Measurements from ENCODE around the gene MMP26.
"Not testable (repeated sequence)": the region's sequence is repeated elsewhere in the genome, so short reads cannot be mapped to it uniquely, and the experiment has no call there.

MMP26 gene

GRCh38 chr11:4704054-4704789, at the start of gene MMP26:
Gene MMP26 (plus strand): TSS chr11:4704784.
- no peak for DNase-seq

GRCh38 chr11:4658629-4659445, 45.7 kb upstream of the MMP26 start:
- no peak for DNase-seq

GRCh38 chr11:4662876-4663275, 41.7 kb upstream of the MMP26 start:
- DNase-seq: no peak

- DNase-seq: no peak
These were observed 40.4 kb upstream of the MMP26 start for GRCh38 chr11:4664183-4664582.

- DNase-seq: no peak
These were observed 39.8 kb upstream of the MMP26 start for GRCh38 chr11:4664786-4665185.

GRCh38 chr11:4665424-4665823, 39.2 kb upstream of the MMP26 start:
- DNase-seq: no peak

- no peak for DNase-seq
These were observed 32.8 kb upstream of the MMP26 start for GRCh38 chr11:4671741-4672140.

- no peak for DNase-seq
These were observed 32.1 kb upstream of the MMP26 start for GRCh38 chr11:4672470-4672869.

GRCh38 chr11:4673781-4674180, 30.8 kb upstream of the MMP26 start:
- no peak for DNase-seq

GRCh38 chr11:4677948-4678347, 26.6 kb upstream of the MMP26 start:
- no peak for DNase-seq

- no peak for DNase-seq
These were observed 24.2 kb upstream of the MMP26 start for GRCh38 chr11:4680341-4680740.

GRCh38 chr11:4682623-4683419, 21.8 kb upstream of the MMP26 start:
- DNase-seq: no peak

GRCh38 chr11:4684631-4685285, 19.8 kb upstream of the MMP26 start:
- DNase-seq: no peak

- DNase-seq: no peak
These were observed 9.1 kb upstream of the MMP26 start for GRCh38 chr11:4695442-4695841.

- DNase-seq: no peak
These were observed 7.0 kb upstream of the MMP26 start, which contains the start of gene OR51E2 for GRCh38 chr11:4697585-4697984. Gene OR51E2 (minus strand): TSS chr11:4697853. CDS start chr11:4682711, 15,142 bp downstream.

GRCh38 chr11:4699697-4700435, 4.7 kb upstream of the MMP26 start:
- DNase-seq: no peak

- DNase-seq: no peak
These were observed 4.2 kb upstream of the MMP26 start for GRCh38 chr11:4700436-4700820.

- no peak for DNase-seq
These were observed 278 bp downstream of the MMP26 start for GRCh38 chr11:4704790-4705334.

- DNase-seq: no peak
These were observed 8.7 kb downstream of the MMP26 start for GRCh38 chr11:4713241-4713640.

GRCh38 chr11:4714300-4714699, 9.7 kb downstream of the MMP26 start:
- no peak for DNase-seq

GRCh38 chr11:4722616-4723534, 18.3 kb downstream of the MMP26 start:
- DNase-seq: not testable (repeated sequence)

All from CD4-positive, alpha-beta T cell treated with Interferon gamma for 1 hour (primary cell).